ENCODE data around the gene DCX.

DNA sequence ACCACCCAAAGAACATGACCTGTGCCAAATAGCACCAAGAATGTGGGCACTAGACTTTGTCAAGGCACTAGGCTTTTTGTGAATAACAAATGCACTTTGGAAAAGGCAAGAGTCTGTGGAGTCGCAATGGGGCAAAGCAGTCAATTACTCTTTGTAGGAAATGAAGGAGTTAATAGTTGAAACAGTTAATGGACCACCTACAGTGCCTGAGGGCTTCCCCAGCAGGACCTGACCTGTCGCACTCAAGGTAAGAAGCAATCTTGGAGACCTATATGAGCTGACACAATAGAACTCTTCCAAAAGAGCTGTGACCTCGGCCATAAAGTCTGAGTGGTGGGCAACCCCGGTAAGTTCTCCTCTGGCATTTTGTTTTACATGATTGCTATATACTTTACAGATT lies 92.5 kb downstream of the DCX start:
- TF ChIP-seq, protein P1, sequence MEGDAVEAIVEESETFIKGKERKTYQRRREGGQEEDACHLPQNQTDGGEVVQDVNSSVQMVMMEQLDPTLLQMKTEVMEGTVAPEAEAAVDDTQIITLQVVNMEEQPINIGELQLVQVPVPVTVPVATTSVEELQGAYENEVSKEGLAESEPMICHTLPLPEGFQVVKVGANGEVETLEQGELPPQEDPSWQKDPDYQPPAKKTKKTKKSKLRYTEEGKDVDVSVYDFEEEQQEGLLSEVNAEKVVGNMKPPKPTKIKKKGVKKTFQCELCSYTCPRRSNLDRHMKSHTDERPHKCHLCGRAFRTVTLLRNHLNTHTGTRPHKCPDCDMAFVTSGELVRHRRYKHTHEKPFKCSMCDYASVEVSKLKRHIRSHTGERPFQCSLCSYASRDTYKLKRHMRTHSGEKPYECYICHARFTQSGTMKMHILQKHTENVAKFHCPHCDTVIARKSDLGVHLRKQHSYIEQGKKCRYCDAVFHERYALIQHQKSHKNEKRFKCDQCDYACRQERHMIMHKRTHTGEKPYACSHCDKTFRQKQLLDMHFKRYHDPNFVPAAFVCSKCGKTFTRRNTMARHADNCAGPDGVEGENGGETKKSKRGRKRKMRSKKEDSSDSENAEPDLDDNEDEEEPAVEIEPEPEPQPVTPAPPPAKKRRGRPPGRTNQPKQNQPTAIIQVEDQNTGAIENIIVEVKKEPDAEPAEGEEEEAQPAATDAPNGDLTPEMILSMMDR (optimal IDR thresholded peaks at IDR 0.05 in 1 of 3, IDR thresholded peaks at IDR 0.05 in 1 of 3, conservative IDR thresholded peaks at IDR 0.05 in 1 of 3; ENCODE audit: extremely low read depth in 1 of 3, insufficient read depth in 2 of 3, low read length in 3 of 3) = no peak
- no peak for TF ChIP-seq EZH2 (IDR thresholded peaks at IDR 0.05; ENCODE audit: low read length)
